Measurements from ENCODE around the gene ZNF804A.

ZNF804A gene

DNA sequence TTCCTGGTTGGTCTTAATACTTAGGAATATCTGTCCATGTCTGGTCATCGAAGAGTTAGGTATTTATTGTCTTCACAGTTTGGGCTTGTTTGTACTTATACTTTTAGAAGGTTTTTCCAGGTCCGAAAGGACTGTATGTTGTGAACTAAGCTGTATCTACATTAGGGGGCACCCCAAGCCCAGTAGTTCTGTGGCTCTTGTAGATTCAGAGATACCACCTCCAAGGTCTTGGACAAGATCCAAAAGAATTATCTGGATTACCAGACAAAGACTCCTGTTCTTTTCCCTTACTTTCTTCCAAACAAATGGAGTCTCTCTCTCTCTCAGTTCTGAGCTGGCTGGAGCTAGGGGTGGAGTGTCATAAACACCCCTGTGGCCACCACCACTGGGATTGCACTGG lies 328.7 kb downstream of the ZNF804A start:
- Histone ChIP-seq H3K27me3 (no peaks in the 10 kb centered on the region), H3K9me3 (peaks cover 0 to 9% (median 0%) of the 10 kb centered on the region in 3 donors), H3K27ac (no peak overlapping the region), H3K4me3 (no peak overlapping the region), H3K36me3 (no peaks in the 10 kb centered on the region), H3K4me1 (no peaks in the 10 kb centered on the region)
- no peak for DNase-seq
- intact Hi-C loops (cut with DNase I; ENCODE audit: low total_unique reads): no loop called here
- TF ChIP-seq CTCF (IDR thresholded peaks at IDR 0.05): no peak

DNA sequence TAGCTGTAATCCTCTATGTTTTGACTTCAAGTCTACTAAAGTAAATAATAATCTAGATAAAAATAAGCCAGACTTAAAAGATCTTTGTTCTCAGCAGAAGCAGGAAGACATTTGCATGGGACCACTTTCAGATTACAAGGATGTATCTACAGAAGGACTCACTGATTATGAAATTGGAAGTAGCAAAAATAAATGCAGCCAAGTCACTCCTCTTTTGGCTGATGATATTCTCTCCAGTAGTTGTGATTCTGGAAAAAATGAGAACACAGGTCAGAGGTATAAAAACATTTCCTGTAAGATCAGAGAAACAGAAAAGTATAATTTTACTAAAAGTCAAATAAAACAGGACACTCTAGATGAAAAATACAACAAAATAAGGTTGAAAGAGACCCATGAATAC lies 338.4 kb downstream of the ZNF804A start:
- no peak overlapping the region for H3K4me3 ChIP-seq
- TF ChIP-seq CTCF (IDR thresholded peaks at IDR 0.05): no peak
- no peaks in the 10 kb centered on the region for H3K36me3 ChIP-seq
- H3K9me3 ChIP-seq: no peaks in the 10 kb centered on the region
- DNase-seq: no peak
- intact Hi-C loops (cut with DNase I; ENCODE audit: low total_unique reads): no loop called here
- H3K4me1 ChIP-seq: no peaks in the 10 kb centered on the region
- H3K27me3 ChIP-seq: no peaks in the 10 kb centered on the region
- H3K27ac ChIP-seq: no peak overlapping the region

- no peaks in the 10 kb centered on the region for H3K36me3 ChIP-seq
- no peak overlapping the region for H3K27ac ChIP-seq
- no peaks in the 10 kb centered on the region for H3K4me1 ChIP-seq
Observed at GRCh38 chr2:184938221-184938985, 340.1 kb downstream of the ZNF804A start.

DNA sequence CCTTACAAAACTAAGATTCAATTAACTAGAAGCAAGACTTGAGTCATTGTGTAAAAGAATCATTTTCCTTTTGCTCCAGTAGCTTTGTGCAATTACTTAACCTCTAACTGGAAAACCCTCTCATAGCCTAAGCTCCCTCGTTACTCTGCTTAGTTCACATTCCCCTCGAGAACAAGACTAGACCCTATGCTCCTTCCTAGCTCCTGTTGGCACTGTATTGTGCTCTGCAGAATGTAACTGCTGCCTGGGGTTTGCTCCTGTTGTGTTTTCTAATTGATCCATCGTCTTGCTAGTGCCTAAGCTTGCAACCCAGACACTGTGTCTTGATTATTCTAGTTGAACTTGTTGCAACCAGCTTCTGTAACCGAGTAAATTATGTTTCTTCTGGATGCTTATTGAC lies 347.0 kb downstream of the ZNF804A start:
- intact Hi-C loops (cut with DNase I; ENCODE audit: low total_unique reads): no loop called here
- H3K9me3 ChIP-seq: no peaks in the 10 kb centered on the region
- no peak for DNase-seq
- TF ChIP-seq CTCF (IDR thresholded peaks at IDR 0.05): no peak
- no peak overlapping the region for H3K27ac ChIP-seq
- no peak overlapping the region for H3K4me3 ChIP-seq
- no peaks in the 10 kb centered on the region for H3K27me3 ChIP-seq
- no peaks in the 10 kb centered on the region for H3K4me1 ChIP-seq
- H3K36me3 ChIP-seq: no peaks in the 10 kb centered on the region

More at GRCh38 chr2:184938221-184938985, 340.1 kb downstream of the ZNF804A start:
- TF ChIP-seq CTCF (IDR thresholded peaks at IDR 0.05): no peak
- no peak for DNase-seq
- H3K9me3 ChIP-seq: no peaks in the 10 kb centered on the region
- H3K27me3 ChIP-seq: no peaks in the 10 kb centered on the region
- no peak overlapping the region for H3K4me3 ChIP-seq
- intact Hi-C loops (cut with DNase I; ENCODE audit: low total_unique reads): no loop called here

- no peak for TF ChIP-seq CTCF (IDR thresholded peaks at IDR 0.05)
- no peak for DNase-seq
- Histone ChIP-seq H3K4me1 (no peaks in the 10 kb centered on the region), H3K4me3 (no peak overlapping the region), H3K9me3 (no peaks in the 10 kb centered on the region), H3K27me3 (no peaks in the 10 kb centered on the region), H3K27ac (no peak overlapping the region), H3K36me3 (no peaks in the 10 kb centered on the region)
- intact Hi-C loops (cut with DNase I; ENCODE audit: low total_unique reads): no loop called here
Observed at GRCh38 chr2:184945824-184946223, 347.5 kb downstream of the ZNF804A start.

Measured in tibial artery (tissue), 4 donors.